Endometrial microvascular endothelial cells (primary cell): ENCODE data around the gene CASKIN1. TPM values are rescaled to one million over a fixed set of nuclear protein-coding genes. Genes with fewer than 3 reads are reported as not detected.

Experiments used
- in situ Hi-C: cut with HindIII; loops from 2 replicates; pipeline ENCODE4 v1.10.0; 2017; ENCODE audit warnings: low sequenced_read_pairs, low pct_unique_long_range_greater_than_20kb; ENCODE audit errors: inconsistent ontology term
- total RNA-seq: library from RNA; depleted of rRNA; stranded (reverse); fragments of >200 nt; gene quantifications from one replicate; pipeline ENCODE4 v1.2.3, GENCODE V29; 2015; ENCODE audit errors: inconsistent ontology term

CASKIN1 gene
- total RNA-seq, 1 donor from 2014 or later, result not detected

DNA sequence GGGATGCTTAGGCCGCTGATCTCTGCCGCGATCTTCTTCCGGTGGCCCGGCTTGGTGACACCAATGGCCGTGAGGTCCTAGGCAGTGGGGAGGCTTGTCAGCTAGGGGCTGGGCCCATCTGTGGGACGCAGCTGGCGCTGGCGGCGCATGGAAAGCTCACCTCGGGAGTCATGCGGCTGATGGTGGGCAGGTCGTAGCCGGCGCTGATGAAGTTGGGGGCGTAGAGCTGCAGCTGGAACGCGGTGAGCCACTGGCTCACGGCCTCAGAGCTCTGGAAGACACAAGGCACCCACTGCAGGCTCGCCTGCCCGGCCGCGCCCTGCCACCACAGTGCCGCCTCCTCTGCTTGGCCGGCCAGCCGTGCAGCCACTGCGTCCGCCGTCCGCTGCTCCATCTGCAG lies 12.7 kb downstream of the CASKIN1 start:
- in situ Hi-C loops, result no loop called here

DNA sequence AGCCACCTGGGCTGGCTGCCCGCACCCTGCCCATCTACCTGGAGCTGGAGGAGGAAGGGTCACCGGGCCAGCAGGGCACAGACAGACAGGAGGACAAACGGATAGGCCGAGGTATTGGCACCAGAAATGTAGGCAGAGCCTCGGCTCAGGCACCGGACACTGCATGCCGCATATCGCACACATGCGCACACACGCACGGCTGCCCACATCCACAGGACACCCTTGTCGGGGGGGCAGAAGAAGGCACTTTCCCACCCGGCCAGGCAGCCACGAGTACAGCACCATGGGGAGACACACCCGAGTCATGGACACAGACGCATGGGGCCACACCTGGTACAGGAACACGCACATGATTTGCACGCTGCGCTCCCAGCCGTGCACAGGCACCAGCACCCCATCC lies 14.5 kb downstream of the CASKIN1 start:
- in situ Hi-C loops, result no loop called here

DNA sequence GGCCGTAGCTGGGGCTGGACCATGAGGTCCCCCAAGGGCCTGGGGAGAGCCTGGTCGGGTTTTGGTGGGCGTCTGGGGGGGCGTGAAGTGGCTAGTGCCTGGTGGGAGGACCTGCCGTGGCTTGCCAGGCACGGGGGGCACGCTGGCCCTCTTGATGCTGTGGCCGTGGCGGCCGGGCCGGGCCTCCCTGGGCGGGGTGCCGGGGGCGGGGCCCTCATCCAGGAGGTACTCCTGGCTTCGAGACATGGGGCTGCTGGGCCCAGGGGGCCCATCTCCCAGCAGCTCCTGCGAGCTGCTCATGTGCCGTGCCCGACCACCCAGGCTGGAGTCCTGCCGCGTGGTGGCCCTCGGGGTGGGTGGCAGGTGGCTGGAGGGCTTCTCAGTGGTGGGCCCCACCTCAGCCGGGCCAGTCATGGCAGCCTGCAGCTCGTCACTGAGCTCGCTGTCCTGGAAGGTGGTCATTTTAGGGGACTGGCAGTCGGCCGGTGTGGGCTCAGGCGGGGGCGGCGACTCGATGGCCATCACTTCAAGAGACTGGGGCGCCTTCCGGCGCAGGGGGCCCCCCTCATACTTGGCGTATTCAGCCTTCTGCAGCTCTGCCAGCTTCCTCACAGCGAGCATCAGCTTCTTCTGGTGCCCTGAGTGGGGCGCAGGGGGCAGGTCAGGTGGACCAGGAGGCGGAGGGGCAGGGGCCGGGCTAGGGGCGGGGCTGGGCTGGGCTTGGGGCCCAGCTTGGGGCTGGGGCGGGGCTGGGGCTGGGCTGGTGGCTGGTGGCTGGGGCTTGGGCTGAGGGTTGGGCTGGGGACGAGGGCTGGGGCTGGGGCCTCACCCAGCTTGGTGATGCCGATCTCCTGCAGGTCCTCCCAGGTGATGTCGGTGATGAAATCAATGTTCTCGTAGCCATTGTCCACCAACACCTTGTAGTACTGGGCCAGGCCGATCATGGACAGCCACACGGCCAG lies 15.2 kb downstream of the CASKIN1 start:
- in situ Hi-C loops, result no loop called here

DNA sequence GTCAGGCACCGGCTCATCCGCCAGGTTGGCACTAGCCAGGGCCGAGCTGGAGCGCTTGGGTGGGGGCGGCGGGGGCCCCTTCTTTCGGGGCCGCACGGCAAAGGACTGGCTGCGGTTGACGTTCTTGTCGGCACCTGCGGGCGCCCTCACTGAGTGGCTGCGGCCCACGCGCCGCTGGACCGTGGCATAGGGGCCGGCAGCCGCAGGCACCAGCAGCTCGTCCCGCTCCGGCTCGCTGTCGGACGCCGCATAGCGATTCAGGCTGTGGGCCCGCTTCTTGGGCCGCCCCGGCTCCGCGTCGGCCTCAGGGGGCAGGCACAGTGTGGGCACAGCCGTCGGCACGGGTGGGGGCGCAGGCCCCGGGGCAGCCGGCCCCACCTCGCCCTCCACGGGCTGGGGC lies 15.9 kb downstream of the CASKIN1 start:
- in situ Hi-C loops, result no loop called here

DNA sequence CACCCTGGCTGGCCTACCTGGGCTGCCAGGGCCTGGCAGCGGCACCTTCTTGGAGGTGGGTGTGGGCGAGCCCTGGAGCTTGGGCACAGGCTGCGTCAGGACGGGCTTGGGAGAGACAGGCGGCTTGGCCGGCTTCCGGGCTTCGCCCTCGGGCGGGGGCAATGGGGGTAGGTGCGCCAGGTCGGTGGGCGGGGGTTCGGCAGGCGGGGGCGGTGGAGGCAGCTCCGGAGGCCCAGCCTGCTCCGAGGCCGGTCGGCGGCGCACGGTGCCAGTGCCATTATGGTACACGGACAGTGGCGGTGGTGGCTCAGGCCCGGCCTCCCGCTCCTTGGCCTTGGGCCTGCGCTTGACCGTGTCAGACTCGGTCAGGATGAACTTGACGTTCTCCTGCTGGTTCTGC lies 16.8 kb downstream of the CASKIN1 start:
- in situ Hi-C loops, result no loop called here

DNA sequence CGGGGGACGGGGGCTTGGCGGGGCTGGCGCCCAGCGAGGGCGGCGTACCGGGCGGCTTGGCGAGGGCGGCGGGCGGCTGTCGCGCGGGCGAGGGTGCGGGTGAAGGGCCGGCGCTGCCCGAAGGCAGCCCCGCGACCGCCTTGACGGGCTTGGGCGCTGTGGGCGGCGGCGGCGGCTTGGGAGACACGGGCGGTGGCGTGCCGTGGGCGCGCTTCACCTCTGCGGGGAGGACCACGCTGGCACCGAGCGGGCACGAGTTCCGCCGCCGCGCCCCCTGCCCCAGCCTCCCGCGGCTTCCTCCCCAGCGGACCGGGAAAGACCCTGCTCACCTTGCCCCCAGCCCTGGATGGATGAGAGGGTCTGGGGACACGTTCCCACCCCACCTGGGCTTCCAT lies 17.3 kb downstream of the CASKIN1 start:
- in situ Hi-C loops, result no loop called here

DNA sequence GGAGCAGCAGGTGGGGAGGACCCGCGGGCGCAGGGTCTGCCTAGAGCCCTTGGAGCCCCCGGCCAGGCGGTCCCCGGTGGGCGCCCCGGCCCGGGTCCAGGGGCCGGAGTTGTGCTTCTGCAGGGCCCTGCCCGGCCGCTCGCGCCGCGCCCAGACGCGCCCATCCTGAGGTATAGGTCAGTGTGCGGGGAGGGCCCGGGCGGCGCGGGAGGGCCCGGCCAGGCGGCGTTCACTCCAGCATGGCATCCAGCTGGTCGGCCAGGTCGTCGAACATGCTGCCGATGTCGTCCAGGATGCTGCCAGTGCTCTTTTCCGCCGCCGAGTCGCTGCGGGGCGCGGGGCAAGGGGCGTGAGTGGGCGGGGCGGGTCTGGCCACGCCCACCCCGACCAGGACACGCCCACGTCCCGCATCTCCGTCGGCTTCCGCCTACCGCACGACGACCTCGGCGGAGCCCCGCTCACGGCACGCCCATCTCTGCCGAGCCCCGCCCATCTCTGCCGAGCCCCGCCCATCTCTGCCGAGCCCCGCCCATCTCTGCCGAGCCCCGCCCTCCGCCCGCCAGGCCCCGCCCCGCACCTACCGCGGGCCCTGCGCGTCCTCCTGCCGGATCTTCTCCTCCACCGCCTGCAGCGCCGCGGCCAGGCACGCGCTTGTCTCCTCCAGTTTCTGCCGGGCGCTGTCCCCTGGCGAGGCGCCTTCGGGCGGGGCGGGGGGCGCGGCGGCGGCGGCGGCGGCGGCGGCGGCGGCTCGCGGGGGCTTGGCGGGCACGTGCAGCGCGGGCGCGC lies 17.9 kb downstream of the CASKIN1 start:
- in situ Hi-C loops, result no loop called here

DNA sequence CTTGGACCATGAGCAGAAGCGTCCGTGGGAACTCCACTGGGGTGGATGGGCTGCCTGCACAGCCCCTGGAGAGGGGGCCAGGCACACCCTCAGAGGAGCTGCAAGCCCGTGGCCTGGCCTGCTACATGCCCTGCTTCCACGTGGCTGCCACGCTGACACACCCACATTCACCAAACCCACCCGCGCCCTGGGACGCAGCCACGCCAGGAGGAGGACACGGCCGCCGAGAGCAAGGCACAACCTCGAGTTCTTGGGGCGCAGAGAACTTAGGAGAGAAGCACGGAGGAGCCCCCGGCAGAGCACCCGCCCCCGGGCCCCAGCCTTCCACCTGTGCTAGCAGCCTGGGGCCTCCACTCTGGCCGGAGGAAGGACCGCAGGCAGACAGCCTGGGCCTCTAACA lies 18.8 kb downstream of the CASKIN1 start:
- in situ Hi-C loops, result no loop called here

DNA sequence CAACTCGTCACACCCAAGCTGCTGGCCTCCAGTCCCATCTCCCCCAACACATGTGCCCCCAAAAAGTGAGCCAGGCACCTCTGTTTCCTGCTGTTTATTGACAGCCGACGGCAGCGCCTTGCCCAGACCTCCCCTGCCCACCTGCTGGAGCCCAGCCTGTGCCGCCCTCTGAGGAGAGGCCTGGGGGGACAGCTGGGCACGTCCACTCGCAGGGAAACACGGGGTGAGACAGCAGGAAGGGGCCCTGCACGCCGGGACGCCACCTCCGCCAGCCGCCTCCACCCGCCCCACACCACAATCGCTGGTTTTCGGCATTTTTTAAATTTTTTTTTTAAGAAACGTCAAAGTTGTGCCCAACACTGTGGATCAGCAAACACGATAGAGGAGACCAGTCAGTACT lies 19.3 kb downstream of the CASKIN1 start:
- in situ Hi-C loops, result no loop called here

DNA sequence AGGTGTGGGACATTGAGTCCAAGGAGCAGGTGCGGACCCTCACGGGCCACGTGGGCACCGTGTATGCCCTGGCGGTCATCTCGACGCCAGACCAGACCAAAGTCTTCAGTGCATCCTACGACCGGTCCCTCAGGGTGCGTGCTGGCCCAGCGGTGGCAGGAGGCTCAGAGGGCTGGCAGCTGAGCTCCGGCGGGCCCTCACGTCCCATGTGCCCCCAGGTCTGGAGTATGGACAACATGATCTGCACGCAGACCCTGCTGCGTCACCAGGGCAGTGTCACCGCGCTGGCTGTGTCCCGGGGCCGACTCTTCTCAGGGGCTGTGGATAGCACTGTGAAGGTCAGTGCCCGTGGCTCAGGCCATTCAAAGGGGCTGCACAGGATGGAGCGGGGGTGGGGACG lies 20.4 kb downstream of the CASKIN1 start:
- in situ Hi-C loops, result no loop called here

DNA sequence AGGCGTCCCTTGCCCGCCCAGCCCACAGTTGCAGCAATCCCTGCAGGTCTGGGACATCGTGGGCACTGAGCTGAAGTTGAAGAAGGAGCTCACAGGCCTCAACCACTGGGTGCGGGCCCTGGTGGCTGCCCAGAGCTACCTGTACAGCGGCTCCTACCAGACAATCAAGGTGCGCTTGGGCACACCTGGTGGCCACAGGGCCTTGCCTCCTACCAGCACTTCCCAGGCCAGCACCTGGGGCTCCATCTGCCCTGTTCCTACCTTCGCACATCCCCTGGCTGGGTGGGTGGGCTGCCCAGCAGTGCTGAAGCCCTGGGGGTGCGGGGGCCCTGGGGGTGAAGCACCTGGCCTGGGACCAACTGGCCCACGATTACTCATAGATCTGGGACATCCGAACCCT lies 21.0 kb downstream of the CASKIN1 start:
- in situ Hi-C loops, result no loop called here

DNA sequence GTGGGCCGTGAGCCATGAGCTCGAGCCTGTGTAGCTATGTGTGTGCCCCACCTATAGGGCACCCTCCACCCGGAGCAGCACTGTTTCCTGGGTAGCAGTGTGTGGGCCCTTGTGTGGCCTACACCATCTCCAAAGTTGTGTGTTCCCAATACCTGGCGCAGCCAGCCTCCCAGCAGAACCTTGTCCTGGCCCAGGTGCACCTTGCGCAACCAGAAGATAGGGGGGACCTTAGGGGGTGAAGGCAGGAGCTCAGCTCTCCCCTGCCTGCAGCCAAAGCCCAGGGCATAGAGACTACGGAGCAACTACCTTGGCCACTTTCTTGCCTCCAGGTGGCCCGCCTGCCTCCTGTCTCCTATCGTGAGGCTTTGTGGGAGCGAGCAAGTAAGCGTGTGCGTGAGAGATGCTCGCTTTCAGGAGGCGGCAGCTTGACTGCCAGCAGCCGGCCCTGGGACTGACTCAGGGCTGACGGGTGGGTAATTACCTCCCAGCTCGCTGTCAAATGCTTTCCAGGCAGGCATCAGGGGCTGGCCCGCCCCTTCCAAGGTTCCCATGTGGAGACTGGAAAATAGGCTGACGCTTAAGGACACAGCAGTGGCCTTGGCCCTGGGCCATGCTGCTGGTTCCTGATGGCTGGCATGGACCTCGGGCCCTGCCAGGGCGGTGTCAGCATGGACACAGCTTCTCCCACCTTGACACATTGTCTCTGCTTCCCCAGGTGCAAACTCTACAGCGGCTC lies 21.8 kb downstream of the CASKIN1 start:
- in situ Hi-C loops, result loop anchor here (25.0 kb wide), 1 partner anchor 137 kb away; the partner anchor contains the start of genes NHERF2, NTHL1 and TSC2

DNA sequence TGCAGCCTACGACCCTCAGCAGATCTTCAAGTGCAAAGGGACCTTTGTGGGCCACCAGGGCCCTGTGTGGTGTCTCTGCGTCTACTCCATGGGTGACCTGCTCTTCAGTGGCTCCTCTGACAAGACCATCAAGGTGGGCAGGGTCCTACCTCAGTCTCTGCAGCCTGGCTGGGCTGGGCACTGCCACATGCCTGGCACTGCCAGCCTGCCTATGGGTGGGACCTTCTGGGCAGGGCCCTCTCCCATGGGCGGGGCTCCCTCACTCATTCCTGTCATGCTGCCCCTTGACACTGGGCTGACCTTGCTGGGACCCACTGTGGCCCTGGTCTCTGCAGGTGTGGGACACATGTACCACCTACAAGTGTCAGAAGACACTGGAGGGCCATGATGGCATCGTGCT lies 22.5 kb downstream of the CASKIN1 start:
- in situ Hi-C loops, result loop anchor here (25.0 kb wide), 1 partner anchor 137 kb away; the partner anchor contains the start of genes NHERF2, NTHL1 and TSC2

DNA sequence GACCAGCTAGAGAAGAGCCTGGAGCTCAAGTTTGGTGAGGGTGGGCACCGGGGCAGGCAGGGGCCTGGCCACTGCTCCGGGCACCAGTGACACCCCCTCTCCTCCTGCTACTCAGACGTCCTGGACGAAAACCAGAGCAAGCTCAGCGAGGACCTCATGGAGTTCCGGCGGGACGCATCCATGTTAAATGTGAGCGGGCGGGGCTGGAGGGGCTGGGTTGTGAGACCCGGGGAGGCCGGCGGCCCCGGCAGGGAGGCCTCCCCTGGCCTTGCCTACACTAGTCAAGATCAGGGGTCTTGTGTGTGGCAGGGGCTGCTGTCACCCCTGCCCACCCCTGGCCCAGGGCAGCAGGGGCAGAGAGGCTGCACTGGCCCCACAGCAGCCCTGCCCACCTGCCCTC lies 23.0 kb downstream of the CASKIN1 start:
- in situ Hi-C loops, result loop anchor here (25.0 kb wide), 1 partner anchor 136 kb away; the partner anchor contains the start of genes NHERF2, NTHL1 and TSC2

DNA sequence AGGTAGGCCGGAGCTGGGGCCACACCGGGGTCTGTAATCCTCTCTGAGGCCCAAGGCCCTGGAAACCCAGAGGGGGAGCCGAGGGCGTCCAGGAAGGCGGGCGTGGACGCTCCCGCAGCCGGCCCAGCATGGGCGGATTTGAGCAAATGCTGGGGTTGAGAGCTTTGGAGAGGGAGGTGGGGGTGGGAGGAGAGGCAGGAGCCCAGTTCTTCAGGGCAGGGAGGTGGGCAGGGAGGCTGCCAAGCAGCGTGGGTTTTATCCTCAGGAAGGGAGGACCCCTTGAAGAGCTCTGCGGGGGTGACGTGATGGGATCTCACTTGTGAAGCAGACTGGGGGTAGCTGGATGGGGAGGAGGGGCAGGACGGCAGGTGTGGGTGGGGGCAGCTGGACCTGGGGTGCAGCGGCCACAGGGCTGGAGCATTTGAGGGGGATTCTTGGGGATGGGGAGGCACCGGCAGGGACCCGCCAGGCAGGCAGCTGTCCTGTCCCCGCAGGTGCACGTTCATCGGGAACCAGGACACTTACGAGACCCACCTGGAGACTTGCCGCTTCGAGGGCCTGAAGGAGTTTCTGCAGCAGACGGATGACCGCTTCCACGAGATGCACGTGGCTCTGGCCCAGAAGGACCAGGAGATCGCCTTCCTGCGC lies 23.6 kb downstream of the CASKIN1 start:
- in situ Hi-C loops, result loop anchor here (25.0 kb wide), 1 partner anchor 136 kb away; the partner anchor contains the start of genes NHERF2, NTHL1 and TSC2

DNA sequence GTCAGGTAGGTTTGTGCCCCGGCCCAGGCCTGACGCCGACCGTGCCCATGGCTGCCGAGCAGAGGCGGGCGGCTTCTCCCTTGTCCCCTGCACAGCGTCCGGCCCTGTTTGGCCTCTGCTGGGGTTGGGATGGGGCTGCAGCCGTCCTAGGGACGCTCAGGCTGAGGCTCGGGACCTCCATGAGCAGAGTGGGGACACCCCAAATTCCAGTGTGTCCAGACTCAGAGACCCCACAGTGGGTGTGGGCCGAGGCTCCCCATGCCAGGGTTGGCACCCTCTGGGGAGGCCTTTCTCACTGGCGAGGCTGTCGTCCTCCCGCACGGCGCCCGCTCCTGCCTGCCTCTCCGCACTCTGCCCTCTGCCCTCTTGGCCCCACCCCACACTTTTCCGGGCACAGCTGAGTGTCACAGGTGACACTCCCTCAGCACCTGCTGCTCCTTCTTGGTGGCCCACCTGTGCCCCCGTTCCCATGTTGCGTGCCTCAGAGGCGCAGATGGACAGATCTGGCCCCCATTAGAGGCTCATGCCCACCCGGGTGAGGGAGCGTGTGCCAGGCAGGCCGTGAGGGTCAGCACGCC lies 24.7 kb downstream of the CASKIN1 start:
- in situ Hi-C loops, result loop anchor here (25.0 kb wide), 1 partner anchor 134 kb away; the partner anchor contains the start of genes NHERF2, NTHL1 and TSC2

DNA sequence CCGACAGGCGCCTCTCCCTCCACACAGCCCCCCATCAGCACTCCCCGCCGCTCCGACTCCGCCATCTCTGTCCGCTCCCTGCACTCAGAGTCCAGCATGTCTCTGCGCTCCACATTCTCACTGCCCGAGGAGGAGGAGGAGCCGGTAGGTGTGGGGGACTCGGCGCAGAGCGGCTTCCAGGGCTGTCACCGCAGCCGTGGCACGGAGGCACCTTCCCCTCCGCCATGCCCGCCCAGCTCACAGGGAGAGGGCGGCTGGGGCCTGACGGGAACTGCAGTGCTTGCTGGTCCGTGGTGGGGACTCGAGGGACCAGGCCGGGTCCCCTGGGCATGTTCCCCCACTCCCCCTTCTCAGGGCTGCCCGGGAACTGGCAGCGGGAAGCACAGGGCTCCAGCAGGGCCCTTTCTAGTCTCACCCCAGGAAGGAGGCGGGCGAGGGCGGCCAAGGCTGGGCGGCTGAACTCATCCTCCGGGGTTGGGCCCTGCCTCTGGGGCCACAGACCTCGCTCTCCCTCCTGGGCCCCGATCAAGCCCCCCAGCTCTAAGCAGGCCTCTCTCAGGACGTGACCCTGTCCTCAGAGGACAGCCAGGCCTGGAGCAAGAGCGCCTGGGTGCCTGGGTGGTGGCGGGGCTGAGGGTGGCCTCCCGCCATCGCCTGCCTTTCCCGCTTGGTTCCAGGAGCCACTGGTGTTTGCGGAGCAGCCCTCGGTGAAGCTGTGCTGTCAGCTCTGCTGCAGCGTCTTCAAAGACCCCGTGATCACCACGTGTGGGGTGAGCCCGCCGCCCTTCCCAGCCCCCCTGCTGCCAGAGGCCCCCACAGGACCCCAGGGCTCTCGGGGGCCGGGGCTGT lies 25.6 kb downstream of the CASKIN1 start:
- in situ Hi-C loops, result loop anchor here (25.0 kb wide), 1 partner anchor 134 kb away; the partner anchor contains the start of genes NHERF2, NTHL1 and TSC2
